Bronchial epithelial cell (primary cell): Measurements from ENCODE around the gene DLD. TPM values are rescaled to one million over a fixed set of nuclear protein-coding genes. Genes with fewer than 3 reads are reported as not detected.

Source experiments
- DNase-seq: peaks from one replicate; pipeline ENCODE4 v3.0.0-alpha.2; 2010; ENCODE audit warnings: low read depth
- FAIRE-seq: peaks from 2 replicates; lab custom pipeline; 2011; peaks lifted over from hg19 to GRCh38; lab: Jason Lieb, UNC
- H3K27me3 ChIP-seq: 2 replicates; pipeline ENCODE4 v1.5.1; 2011; ENCODE audit warnings: low read length; ENCODE audit not compliant: control insufficient read depth, insufficient read depth
- H3K36me3 ChIP-seq: 2 replicates; pipeline ENCODE4 v1.5.1; 2011; ENCODE audit warnings: low read length; ENCODE audit not compliant: control insufficient read depth, insufficient read depth
- H3K4me3 ChIP-seq: 2 replicates; pipeline ENCODE4 v1.5.1; 2011; ENCODE audit warnings: mild to moderate bottlenecking, low read depth, low read length, control low read depth
- total RNA-seq: library from RNA; depleted of rRNA; stranded (reverse); fragments of >200 nt; gene quantifications from 2 replicates; pipeline ENCODE4 v1.2.1, GENCODE V29; 2014
- TF ChIP-seq, protein P1 (sequence below): IDR thresholded peaks from 2 replicates; pipeline ENCODE4 v1.5.1; 2011; ENCODE audit warnings: mild to moderate bottlenecking, moderate library complexity, low read length, control low read depth, inconsistent platforms; ENCODE audit not compliant: insufficient read depth, severe bottlenecking

The DLD gene
- total RNA-seq, 1 donor from 2014 or later: 43.7 TPM

DNA sequence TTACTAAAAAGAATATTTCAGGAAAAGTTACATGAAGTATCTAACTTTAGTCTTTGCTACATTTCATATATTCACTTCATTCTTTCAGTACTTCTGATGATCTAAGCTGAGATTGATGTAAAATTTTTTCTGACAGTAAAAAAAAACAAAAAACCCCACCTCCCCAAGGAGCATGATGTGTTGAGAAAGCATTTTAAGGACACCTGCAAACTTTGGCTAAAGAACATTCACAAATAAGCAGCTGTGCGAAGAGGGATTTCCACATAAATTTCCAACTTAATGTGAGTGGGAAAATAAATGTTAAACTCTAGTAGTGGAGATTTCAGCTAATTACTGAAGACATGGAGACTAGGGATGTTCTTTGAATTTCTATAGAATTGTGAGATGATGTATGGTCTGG lies 35.5 kb downstream of the DLD start:
- no peak for FAIRE-seq
- Histone ChIP-seq H3K27me3 (no peaks in the 10 kb centered on the region), H3K4me3 (no peak overlapping the region), H3K36me3 (peaks cover 6% of the 10 kb centered on the region)
- TF ChIP-seq, protein P1, sequence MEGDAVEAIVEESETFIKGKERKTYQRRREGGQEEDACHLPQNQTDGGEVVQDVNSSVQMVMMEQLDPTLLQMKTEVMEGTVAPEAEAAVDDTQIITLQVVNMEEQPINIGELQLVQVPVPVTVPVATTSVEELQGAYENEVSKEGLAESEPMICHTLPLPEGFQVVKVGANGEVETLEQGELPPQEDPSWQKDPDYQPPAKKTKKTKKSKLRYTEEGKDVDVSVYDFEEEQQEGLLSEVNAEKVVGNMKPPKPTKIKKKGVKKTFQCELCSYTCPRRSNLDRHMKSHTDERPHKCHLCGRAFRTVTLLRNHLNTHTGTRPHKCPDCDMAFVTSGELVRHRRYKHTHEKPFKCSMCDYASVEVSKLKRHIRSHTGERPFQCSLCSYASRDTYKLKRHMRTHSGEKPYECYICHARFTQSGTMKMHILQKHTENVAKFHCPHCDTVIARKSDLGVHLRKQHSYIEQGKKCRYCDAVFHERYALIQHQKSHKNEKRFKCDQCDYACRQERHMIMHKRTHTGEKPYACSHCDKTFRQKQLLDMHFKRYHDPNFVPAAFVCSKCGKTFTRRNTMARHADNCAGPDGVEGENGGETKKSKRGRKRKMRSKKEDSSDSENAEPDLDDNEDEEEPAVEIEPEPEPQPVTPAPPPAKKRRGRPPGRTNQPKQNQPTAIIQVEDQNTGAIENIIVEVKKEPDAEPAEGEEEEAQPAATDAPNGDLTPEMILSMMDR: no peak
- DNase-seq: no peak

DNA sequence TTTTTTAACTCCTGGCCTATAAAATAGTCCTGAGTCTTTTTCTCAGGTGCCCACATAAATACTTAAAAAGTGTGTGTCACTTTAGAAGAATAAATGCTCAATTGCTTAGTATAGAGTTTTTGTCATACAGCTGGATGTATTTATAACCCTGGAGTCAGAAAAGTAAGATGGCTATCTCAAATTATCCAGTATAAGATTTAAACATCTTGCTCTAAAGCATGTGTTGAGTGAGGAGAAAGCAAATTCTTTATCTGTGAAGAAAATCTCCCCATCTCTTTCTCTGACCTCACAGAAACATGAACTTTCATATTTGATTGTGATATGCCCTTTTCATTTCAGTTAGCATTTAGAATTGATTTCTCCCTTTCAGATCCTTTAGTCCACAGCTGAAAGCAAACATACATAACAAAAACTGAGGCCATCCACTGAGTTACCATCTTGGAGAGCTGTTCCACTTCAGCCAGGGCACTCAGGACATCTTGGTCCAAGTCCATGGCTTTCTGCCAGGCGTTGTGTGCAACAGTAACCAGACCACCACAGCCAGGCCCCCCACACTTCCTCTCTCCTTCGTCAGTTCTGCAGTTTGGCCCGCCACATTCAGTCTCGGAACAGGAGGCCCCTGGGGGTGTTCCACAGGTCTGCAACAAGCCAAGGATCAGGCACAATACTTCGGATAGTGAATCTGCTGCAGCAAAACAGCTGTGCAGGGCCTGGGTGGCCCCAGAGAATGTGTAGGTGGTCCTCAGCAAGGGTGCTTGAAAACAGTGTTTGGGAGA lies 40.9 kb downstream of the DLD start:
- no peak for DNase-seq
- no peak overlapping the region for H3K4me3 ChIP-seq
- no peaks in the 10 kb centered on the region for H3K27me3 ChIP-seq
- peaks cover 11% of the 10 kb centered on the region for H3K36me3 ChIP-seq
- TF ChIP-seq, protein P1: no peak
- no peak for FAIRE-seq

DNA sequence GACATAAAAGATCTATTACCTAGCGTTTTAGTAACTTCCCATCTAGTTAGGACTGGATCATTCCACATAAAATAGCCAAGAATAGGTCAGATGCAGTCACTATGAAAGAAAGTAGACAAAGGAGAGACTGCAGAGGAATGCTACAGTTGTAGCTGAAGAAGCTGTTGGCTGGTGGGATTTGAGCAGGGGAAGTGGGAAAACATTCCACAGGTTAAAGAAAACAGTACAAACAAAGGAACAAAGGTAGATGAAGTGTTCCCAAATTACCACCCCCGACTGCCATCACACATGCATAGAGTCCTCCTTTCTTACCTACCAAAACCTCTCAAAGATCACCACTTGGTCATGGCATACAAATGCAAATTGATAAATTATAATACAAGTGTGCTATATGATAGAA lies 41.8 kb downstream of the DLD start:
- DNase-seq: no peak
- no peak for FAIRE-seq
- peaks cover 11% of the 10 kb centered on the region for H3K36me3 ChIP-seq
- no peak overlapping the region for H3K4me3 ChIP-seq
- no peaks in the 10 kb centered on the region for H3K27me3 ChIP-seq
- TF ChIP-seq, protein P1: no peak

DNA sequence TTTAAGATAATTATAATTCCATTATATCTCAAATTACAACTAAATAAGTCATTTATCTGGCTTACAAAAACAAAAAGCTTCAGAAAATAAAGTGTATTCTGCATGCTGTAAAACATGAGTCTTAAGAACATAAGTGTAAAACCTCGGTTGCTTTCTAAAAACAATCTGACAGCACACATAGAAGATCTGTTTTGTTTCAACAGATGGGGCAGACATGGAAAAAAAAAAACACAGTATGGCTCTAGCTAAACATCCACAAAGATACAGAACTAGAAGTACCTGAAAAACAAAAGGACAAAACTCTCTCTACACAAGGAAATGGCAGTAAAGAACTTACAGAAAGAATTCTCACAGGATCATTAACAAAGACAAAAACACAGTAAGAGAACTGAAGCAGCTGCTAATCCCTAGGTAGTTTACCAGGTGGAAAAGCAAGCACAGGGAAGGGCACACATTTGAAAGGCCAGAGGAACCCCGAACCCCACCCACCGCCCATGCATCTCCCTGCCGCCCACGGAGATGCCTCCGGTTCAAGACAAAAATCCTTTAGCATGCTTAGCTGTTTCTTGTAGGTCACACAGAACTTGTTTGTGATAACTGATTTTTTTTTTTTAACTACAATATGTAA lies 42.5 kb downstream of the DLD start:
- TF ChIP-seq, protein P1: no peak
- DNase-seq (no peak), FAIRE-seq (no peak)
- no peaks in the 10 kb centered on the region for H3K27me3 ChIP-seq
- peaks cover 11% of the 10 kb centered on the region for H3K36me3 ChIP-seq
- no peak overlapping the region for H3K4me3 ChIP-seq

DNA sequence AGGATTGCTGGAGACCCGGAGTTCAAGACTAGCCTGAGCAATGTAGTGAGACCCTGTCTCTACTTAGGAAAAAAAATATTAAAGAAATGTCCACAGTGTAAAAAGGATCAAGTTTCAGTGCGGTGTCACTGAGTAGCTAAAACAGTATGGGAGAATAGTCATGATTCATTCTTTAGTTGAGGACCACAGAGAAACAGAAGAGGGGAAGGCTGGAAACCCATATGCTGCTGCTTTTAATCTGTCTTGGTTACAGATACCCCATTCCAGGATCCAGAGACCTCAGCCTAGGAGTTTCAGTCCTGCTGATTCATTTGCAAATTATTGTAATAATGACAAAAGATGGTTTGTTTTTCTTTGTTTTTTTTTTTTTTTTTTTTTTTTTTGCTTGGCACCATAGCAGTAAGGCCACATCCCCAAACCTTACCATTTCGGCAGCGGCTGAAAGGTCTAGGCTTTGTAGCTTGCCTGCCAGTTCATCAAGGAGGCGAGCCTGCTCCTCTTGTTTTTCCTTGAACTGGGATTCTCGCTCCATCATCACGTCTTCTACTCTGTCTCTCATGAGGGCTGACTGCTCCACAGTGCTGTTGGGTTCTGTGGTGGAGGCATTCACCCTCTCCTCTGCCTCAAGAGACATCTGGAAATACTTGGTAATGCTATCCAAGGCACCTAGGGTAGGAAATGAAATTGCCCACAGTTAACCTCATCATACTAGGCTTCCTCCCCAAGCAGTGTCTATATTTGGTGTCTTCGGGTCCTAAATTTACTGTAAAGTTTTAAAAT lies 44.2 kb downstream of the DLD start:
- FAIRE-seq: no peak
- H3K36me3 ChIP-seq: peaks cover 7% of the 10 kb centered on the region

More for the DNA sequence above, 44.2 kb downstream of the DLD start:
- no peak overlapping the region for H3K4me3 ChIP-seq
- no peak for DNase-seq
- H3K27me3 ChIP-seq: no peaks in the 10 kb centered on the region
- TF ChIP-seq, protein P1: no peak
